Activated T-helper 17 cell treated with anti-CD3 and anti-CD28 coated beads, Interleukin-2, amount 50 U/mL, for 72 hours (primary cell): ENCODE measurements around the gene PRKD3. TPM values are rescaled to one million over a fixed set of nuclear protein-coding genes. Genes with fewer than 3 reads are reported as not detected.

ENCODE experiments used
- ATAC-seq: fragments of 150-1000 bp; cut with Tn5 transposase; replicated peaks from 2 replicates; pipeline ENCODE4 v1.10.0; 2021; ENCODE audit warnings: mild to moderate bottlenecking, moderate library complexity
- H3K27ac Mint-ChIP-seq: one replicate; pipeline ENCODE4 v1.8.0; 2022; ENCODE audit warnings: mixed read lengths
- H3K27me3 Mint-ChIP-seq: one replicate; pipeline ENCODE4 v1.8.0; 2022; ENCODE audit warnings: mixed read lengths
- H3K36me3 Mint-ChIP-seq: one replicate; pipeline ENCODE4 v1.8.0; 2022; ENCODE audit warnings: low read depth, mild to moderate bottlenecking, mixed read lengths
- H3K4me1 Mint-ChIP-seq: one replicate; pipeline ENCODE4 v1.8.0; 2022; ENCODE audit warnings: mixed read lengths
- H3K4me3 Mint-ChIP-seq: one replicate; pipeline ENCODE4 v1.8.0; 2022; ENCODE audit warnings: mild to moderate bottlenecking, mixed read lengths
- H3K9me3 Mint-ChIP-seq: one replicate; pipeline ENCODE4 v1.8.0; 2022; ENCODE audit warnings: mixed read lengths
- total RNA-seq, 2 donors: library from RNA; stranded (reverse); gene quantifications; one replicate each; pipeline ENCODE4 v1.2.3, GENCODE V29; 2022

Gene PRKD3
- total RNA-seq, 2 donors from 2014 or later: 28.2 to 35.6 TPM

DNA sequence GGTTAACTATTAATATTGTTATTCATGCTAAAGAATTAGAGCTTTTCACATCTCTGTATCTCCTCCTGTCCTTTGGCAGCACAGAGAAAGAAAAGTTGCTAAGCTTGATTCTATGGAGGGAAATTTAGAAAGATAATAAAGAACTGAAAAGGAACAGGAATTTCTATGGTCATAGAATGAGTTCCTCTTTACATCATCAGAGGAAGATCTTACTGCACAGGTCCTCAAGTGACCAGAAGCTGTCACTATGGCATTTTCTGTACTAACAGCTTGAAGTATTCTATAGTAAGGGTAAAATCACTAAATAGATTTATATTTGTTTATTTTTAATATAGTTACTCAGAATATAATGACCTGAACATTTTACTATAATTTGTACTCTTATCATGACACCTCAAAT, 6.0 kb upstream of the PRKD3 start:
- no peaks in the 10 kb centered on the region for H3K9me3 Mint-ChIP-seq
- H3K27me3 Mint-ChIP-seq: peaks cover 6% of the 10 kb centered on the region
- no peak for ATAC-seq
- H3K36me3 Mint-ChIP-seq: no peaks in the 10 kb centered on the region
- H3K27ac Mint-ChIP-seq: no peak overlapping the region
- H3K4me1 Mint-ChIP-seq: peaks cover 6% of the 10 kb centered on the region
- H3K4me3 Mint-ChIP-seq: no peak overlapping the region

DNA sequence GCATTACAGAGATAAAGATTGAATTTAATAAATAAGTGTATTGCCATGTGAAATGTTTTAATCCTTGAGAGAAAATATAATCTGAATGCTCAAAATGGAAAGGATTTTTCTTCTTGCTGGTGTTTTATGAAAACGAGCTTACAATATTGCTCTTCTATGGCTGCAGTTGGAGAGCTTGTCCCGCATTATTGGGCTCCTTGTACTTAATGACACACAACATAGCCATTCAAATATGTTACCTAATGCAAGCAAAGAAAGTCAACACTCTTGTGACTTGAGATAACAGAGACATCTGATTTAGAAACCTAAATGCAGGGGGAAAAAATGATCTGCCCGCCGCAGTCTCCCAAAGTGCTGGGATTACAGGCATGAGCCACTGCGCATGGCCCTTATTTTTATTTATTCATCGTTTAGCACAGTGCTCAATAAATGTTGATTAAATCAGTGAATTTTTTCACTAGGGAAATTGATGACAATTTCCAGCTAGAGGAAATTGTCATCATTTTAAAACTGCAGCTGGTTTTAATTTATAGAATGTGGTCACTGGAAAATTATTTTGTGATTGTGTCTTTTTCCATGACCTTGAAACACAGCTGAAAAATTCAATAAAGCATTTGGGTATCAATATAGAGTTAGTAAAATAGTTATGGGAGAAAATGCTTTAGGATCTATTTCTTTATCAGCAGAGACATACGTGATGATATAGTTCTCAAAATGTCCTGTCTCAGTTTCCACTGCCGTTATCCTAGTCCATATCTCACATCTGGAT, 2.4 kb upstream of the PRKD3 start:
- Mint-ChIP-seq H3K27me3 (peaks cover 6% of the 10 kb centered on the region), H3K4me1 (peaks cover 17% of the 10 kb centered on the region), H3K9me3 (no peaks in the 10 kb centered on the region), H3K4me3 (no peak overlapping the region), H3K36me3 (peaks cover 11% of the 10 kb centered on the region), H3K27ac (no peak overlapping the region)
- no peak for ATAC-seq

DNA sequence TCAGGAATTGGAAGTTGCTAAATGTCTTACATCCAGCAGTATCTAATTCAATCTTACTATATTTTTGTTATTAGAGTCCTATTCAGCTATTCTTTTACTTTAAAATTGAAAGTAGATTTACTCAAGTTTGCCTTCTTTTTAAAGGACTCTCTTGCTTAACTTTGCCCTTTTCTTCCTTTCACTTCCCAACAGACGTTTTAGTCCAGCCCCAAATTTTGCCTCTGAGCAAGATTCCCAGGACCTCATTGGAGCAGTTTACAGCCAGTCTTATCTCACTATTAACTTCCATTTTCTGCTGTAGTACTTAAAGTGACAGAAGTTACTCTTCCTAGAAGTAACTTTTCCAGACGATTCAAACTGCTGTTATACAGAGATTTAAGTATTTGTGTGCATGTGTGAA, 1.7 kb upstream of the PRKD3 start:
- no peak for ATAC-seq
- Mint-ChIP-seq H3K4me1 (peaks cover 22% of the 10 kb centered on the region), H3K4me3 (peak overlapping the region; percentile 50), H3K27ac (no peak overlapping the region), H3K36me3 (peaks cover 16% of the 10 kb centered on the region), H3K27me3 (peaks cover 6% of the 10 kb centered on the region), H3K9me3 (no peaks in the 10 kb centered on the region)

DNA sequence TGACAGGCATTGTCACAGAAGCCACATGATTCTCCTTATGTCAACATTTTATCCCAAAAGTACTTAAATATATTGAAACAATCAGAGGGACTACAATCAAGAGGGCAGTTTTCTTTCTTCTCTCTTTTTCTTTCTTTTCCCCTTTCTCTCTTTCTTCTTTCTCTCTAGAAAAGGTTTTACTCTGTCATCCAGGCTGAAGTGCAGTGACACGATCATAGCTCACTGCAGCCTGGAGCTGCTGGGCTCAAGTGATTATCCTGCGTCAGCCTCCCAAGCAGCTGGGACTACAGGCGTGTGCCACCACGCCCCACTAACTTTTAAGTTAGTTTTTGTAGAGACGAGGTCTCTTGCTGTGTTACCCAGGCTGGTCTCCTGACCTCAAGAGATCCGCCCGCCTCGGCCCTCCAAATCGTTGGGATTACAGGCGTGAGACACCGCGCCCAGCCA, 1.0 kb upstream of the PRKD3 start:
- peaks cover 23% of the 10 kb centered on the region for H3K4me1 Mint-ChIP-seq
- no peaks in the 10 kb centered on the region for H3K9me3 Mint-ChIP-seq
- no peak for ATAC-seq
- peak overlapping the region; percentile 86 for H3K4me3 Mint-ChIP-seq
- H3K27me3 Mint-ChIP-seq: peaks cover 6% of the 10 kb centered on the region
- H3K36me3 Mint-ChIP-seq: peaks cover 19% of the 10 kb centered on the region
- H3K27ac Mint-ChIP-seq: peak overlapping the region; percentile 79

DNA sequence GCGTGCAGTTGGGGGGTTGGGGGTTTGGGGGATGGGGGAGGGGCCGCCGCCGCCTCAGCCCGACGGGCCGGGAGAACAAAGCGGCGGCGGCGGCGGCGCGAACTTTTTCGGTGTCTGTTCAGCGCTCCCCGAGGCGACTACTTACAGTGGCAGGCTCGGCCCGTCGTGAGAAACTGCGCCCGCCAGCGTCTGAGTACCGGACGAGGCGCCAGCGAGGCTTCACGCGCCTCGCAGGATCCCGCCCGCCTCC, 172 bp downstream of the PRKD3 start:
- Mint-ChIP-seq H3K27me3 (peaks cover 6% of the 10 kb centered on the region), H3K4me1 (peaks cover 27% of the 10 kb centered on the region), H3K9me3 (no peaks in the 10 kb centered on the region), H3K36me3 (peaks cover 25% of the 10 kb centered on the region), H3K4me3 (peak overlapping the region; percentile 86), H3K27ac (no peak overlapping the region)
- no peak for ATAC-seq

DNA sequence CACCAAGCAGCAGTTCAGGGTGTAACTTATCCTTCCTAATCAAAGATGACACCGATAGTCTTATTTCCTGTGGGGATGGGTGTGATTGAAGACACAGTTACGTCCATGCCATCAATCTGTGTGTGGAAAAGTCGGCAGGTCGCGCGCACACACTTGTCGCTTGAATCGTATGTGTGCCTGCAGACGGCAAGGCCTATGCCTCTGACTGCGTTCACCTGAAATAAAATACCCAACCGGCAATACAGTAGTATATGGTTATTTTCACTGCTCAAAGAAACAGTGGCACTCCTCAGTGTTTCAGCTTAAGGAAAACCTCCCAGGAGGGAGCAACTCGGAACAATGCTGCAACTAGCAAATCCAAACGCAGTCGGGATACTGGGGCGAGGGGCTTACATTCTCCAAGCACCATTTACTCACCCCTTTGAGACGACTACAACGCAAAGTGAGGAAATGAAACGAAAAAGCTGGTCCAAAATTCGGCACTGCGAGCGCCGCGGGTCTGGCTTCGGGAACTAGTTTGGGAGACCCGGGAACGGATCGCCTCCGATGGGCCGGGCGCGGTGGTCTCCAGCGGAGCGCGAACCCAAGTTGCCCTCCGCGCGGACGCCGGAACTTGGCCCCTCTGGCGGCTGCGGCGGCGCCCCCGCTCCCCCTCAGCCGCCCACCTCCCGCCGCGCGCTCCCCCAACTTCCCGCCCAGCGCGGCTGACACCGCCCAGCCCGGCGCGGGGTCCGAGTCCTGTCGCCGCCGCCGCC, 675 bp downstream of the PRKD3 start:
- Mint-ChIP-seq H3K9me3 (no peaks in the 10 kb centered on the region), H3K36me3 (peaks cover 26% of the 10 kb centered on the region), H3K4me1 (peaks cover 27% of the 10 kb centered on the region), H3K27me3 (peaks cover 6% of the 10 kb centered on the region), H3K27ac (peak overlapping the region; percentile 65), H3K4me3 (peak overlapping the region; percentile 86)
- ATAC-seq: peak; percentile 11

DNA sequence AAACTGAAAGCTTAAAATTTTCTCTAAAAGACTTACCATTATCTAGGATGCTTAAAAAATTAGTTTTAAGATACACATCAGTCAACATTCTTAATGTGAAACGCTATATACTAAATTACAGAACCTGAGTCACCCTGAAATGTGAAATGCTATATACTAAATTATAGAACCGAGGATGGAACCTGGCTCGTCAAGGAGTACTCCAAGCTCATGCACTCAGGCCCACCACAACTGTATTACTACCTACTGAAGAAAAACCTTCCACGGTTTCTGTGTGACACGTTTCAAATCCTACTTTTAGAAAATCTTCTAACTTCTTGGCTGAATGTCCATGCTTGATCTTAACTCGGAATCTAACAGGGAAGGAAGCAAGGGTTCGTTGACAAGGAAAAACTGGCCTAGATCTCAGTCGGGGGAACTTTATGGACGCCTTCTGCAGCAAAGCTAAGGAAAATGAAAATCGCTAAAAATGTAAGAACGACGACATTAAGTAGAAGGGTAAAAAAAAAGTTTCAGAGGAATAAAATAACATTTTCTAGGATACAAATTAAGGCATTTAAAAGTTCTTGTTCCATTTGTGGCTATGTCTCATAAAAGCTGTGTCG, 1.4 kb downstream of the PRKD3 start:
- Mint-ChIP-seq H3K27ac (peak overlapping the region; percentile 65), H3K36me3 (peaks cover 26% of the 10 kb centered on the region), H3K9me3 (no peaks in the 10 kb centered on the region)

DNA sequence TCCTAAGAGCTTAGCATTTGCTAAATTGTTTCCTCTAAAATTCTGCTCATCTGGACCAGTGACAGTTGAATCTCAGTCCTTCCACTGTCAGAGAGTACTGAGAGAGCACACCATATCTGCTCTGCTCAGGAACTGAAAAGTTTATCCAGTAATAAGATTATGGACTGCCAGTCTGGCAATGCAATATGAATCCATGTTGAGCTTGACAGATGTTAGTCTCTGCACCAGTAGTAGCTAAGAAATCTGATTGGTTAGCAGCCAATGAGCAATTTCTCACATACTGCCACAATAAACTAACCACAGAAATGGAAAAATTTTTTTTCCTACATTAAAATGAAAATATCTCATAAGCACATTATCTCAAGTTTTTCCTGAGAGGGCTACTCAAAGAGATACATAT, 2.3 kb downstream of the PRKD3 start:
- H3K27me3 Mint-ChIP-seq: peaks cover 4% of the 10 kb centered on the region
- peaks cover 41% of the 10 kb centered on the region for H3K4me1 Mint-ChIP-seq
- H3K27ac Mint-ChIP-seq: no peak overlapping the region
- no peaks in the 10 kb centered on the region for H3K9me3 Mint-ChIP-seq
- H3K36me3 Mint-ChIP-seq: peaks cover 34% of the 10 kb centered on the region
- no peak for ATAC-seq
- peak overlapping the region; percentile 86 for H3K4me3 Mint-ChIP-seq

More for the DNA sequence above, 1.4 kb downstream of the PRKD3 start:
- H3K27me3 Mint-ChIP-seq: peaks cover 6% of the 10 kb centered on the region
- H3K4me1 Mint-ChIP-seq: peaks cover 33% of the 10 kb centered on the region
- peak overlapping the region; percentile 86 for H3K4me3 Mint-ChIP-seq
- ATAC-seq: no peak

DNA sequence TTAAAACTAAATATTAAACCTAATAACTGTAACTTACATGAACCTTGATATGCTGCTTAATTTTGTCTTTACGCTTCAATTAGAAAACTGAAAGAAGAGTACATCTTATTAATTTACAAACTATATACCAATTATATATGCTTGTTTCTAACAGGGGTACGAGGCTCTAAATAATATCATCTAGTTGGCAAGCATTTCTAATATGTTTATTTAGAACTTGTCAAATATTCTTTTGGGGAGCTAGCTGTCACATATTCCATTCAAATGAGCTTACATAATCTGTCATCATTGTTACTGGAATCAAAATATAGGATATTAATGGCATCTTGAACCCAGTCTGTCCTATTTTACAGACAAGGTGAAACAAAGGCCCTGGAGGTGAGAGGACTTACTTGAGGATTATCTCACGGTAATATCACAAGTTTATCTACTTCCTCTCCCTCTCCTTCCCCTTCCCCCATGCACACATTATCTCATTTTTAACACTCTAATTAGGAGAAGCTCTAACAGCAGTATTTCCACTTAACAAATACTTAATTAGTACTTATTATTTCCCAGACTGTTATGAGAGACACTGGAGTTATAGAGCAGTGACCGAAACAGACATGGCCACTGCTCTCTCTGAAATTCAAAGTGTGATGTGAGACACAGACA, 3.5 kb downstream of the PRKD3 start:
- no peaks in the 10 kb centered on the region for H3K9me3 Mint-ChIP-seq
- ATAC-seq: no peak
- H3K36me3 Mint-ChIP-seq: peaks cover 42% of the 10 kb centered on the region
- H3K4me1 Mint-ChIP-seq: peaks cover 40% of the 10 kb centered on the region
- H3K27ac Mint-ChIP-seq: no peak overlapping the region
- no peak overlapping the region for H3K4me3 Mint-ChIP-seq
- H3K27me3 Mint-ChIP-seq: peaks cover under 1% of the 10 kb centered on the region

DNA sequence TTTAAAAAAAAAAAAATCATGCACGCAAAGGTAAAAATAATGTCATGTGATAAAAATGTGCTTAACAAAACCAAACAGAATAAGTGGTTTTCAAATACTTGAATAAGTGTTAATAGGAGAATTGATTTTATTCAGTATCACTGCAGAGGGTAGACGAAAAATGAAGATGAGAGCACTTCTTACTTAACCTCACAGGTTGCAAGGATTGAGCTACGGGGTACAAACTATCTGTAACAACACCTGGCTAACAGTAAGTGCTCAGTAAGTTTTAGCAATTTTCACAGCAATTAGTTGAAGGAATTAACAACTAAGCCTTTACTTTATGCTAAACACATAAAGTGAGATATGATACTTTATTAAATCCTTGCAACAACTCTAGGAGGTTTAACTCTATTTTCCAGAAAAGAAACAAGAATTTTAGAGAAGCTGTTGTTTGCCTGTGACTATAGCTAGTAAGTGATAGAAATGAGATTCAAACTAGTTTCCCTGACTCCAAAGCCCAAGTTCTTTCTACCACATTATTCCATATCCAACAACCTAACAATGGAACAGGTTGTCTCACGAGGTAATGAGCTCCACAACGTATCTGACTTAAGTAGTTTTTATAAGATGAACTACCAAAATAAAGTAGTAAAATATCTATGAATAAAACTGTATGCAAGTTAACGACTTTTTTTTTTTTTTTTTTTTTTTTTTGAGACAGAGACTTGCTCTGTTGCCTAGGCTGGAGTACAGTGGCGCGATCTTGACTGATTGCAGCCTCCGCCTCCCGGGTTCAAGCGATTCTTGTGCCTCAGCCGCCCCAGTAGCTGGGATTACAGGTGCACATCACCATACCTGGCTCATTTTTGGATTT, 4.7 kb downstream of the PRKD3 start:
- H3K36me3 Mint-ChIP-seq: peaks cover 51% of the 10 kb centered on the region
- no peak overlapping the region for H3K4me3 Mint-ChIP-seq
- no peaks in the 10 kb centered on the region for H3K9me3 Mint-ChIP-seq
- peaks cover 36% of the 10 kb centered on the region for H3K4me1 Mint-ChIP-seq
- no peak for ATAC-seq
- no peaks in the 10 kb centered on the region for H3K27me3 Mint-ChIP-seq
- H3K27ac Mint-ChIP-seq: no peak overlapping the region

DNA sequence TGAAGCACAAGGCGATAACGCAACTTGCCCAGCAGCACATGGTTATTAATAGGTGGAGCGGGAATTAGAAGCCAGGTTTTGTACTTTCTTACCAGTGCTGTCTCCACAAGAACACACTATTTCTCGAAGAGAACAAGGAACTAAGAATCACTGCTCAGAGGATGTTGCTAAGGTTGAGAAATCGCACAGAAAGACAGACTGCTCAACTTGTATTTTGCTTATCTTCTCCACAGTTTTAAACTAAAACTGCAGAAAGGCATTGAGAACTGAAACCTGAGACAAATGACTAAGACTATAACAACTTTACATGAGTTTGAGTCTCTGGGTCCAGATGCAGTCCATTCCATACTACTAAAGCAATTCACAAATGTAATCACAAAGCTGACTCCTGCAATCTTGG, 6.2 kb downstream of the PRKD3 start:
- H3K4me1 Mint-ChIP-seq: peaks cover 33% of the 10 kb centered on the region
- H3K4me3 Mint-ChIP-seq: peak overlapping the region; percentile 24

DNA sequence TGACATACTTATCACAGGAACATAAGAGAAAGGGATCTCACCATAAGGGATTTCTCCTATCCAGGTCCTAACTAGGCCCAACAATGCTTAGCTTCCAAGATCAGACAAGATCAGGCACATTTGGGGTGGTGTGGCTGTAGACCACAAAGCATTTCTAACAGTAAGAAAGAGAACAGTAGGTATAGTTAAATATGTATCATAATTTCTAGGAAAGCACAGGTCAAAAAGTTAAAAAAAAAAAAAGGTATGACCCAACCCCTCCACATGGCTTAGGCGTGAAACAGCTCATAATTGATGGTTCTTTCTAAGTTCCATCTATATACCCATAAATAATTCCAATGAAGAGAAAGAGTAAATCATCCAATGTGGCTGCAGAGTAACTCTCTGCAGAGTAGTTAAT, 6.9 kb downstream of the PRKD3 start:
- Mint-ChIP-seq H3K27ac (peak overlapping the region; percentile 18), H3K27me3 (no peaks in the 10 kb centered on the region), H3K4me3 (peak overlapping the region; percentile 24), H3K4me1 (peaks cover 29% of the 10 kb centered on the region), H3K9me3 (no peaks in the 10 kb centered on the region), H3K36me3 (peaks cover 40% of the 10 kb centered on the region)
- peak; percentile 75 for ATAC-seq

More for the DNA sequence above, 6.2 kb downstream of the PRKD3 start:
- H3K27me3 Mint-ChIP-seq: no peaks in the 10 kb centered on the region
- no peak overlapping the region for H3K27ac Mint-ChIP-seq
- ATAC-seq: peak; percentile 62
- H3K36me3 Mint-ChIP-seq: peaks cover 44% of the 10 kb centered on the region
- no peaks in the 10 kb centered on the region for H3K9me3 Mint-ChIP-seq

DNA sequence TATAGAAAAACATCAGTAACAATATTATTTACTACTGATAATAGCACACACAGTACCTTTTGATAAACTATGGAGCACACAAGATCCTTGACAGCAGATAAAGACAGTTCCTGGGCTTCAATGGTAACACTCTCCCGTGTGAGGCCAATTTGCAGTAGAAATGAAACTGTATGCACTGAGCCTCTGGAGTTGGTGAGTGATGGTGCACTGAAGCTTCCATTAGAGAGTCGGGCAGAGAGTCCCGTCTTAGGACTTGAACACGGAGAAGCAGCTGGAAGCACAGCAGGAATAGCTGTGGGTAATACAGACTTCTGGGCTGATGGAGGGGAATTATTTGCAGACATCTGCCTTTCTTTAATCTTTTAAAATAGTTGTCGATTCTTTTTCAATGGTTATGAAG, 8.5 kb downstream of the PRKD3 start:
- ATAC-seq: no peak
- H3K36me3 Mint-ChIP-seq: peaks cover 34% of the 10 kb centered on the region
- no peaks in the 10 kb centered on the region for H3K9me3 Mint-ChIP-seq
- peaks cover 25% of the 10 kb centered on the region for H3K4me1 Mint-ChIP-seq
- no peak overlapping the region for H3K4me3 Mint-ChIP-seq
- no peaks in the 10 kb centered on the region for H3K27me3 Mint-ChIP-seq
- H3K27ac Mint-ChIP-seq: no peak overlapping the region

DNA sequence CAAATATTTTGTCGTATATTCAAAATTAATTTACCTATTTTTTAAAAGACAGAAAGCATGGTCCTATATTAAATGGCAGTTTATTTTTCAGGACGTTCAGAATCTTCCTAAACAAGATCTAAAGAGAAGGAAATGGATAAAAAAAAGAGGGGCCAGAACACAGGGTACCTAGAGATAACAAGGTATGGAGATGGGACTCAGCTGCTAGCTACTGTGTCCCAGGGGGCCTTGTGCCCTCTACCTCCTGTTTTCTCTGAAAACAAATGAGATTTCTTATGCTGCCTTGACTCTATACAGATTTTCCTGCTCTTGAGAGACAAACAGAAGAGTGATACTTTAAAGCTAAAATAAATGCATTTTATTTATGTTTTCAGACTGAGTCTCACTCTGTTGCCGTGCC, 9.3 kb downstream of the PRKD3 start:
- Mint-ChIP-seq H3K27me3 (no peaks in the 10 kb centered on the region), H3K4me1 (peaks cover 33% of the 10 kb centered on the region), H3K36me3 (peaks cover 32% of the 10 kb centered on the region)

More for the DNA sequence above, 9.3 kb downstream of the PRKD3 start:
- Mint-ChIP-seq H3K27ac (no peak overlapping the region), H3K4me3 (no peak overlapping the region), H3K9me3 (no peaks in the 10 kb centered on the region)
- no peak for ATAC-seq
